Measurements from ENCODE around the gene GNB1.
A peak's percentile ranks its signal among the peaks of the same experiment; 100 is the strongest.

GNB1 gene

GRCh38 chr1:1910033-1910465, 19.2 kb upstream of the GNB1 start:
- DNase-seq: no peak

GRCh38 chr1:1908506-1908791, 17.6 kb upstream of the GNB1 start:
- DNase-seq: no peak

- DNase-seq: no peak
These were observed 16.3 kb upstream of the GNB1 start for GRCh38 chr1:1907098-1907736.

GRCh38 chr1:1906185-1907097, 15.6 kb upstream of the GNB1 start:
- peak; percentile 59 to 60 for DNase-seq

- DNase-seq: no peak
These were observed 12.3 kb upstream of the GNB1 start for GRCh38 chr1:1903224-1903623.

- no peak for DNase-seq
These were observed 10.9 kb upstream of the GNB1 start for GRCh38 chr1:1901641-1902294.

GRCh38 chr1:1900883-1901640, 10.2 kb upstream of the GNB1 start:
- DNase-seq: no peak

GRCh38 chr1:1899967-1900327, 9.1 kb upstream of the GNB1 start:
- no peak for DNase-seq

GRCh38 chr1:1899266-1899966, 8.5 kb upstream of the GNB1 start:
- no peak for DNase-seq

GRCh38 chr1:1898246-1898933, 7.5 kb upstream of the GNB1 start:
- no peak for DNase-seq

GRCh38 chr1:1895456-1896336, 4.8 kb upstream of the GNB1 start:
- DNase-seq: no peak

- DNase-seq: no peak
These were observed 4.2 kb upstream of the GNB1 start for GRCh38 chr1:1895060-1895418.

GRCh38 chr1:1894354-1895059, 3.6 kb upstream of the GNB1 start:
- no peak for DNase-seq

GRCh38 chr1:1893997-1894353, 3.1 kb upstream of the GNB1 start:
- no peak for DNase-seq

- DNase-seq: no peak
These were observed 2.6 kb upstream of the GNB1 start for GRCh38 chr1:1893291-1893985.

GRCh38 chr1:1892763-1893120, 1.9 kb upstream of the GNB1 start:
- DNase-seq: no peak

- peak in 1 of 2 experiments; percentile 20 for DNase-seq
These were observed 1.3 kb upstream of the GNB1 start for GRCh38 chr1:1892079-1892762.

GRCh38 chr1:1891349-1892078, 627 bp upstream of the GNB1 start:
- peak; percentile 71 to 73 for DNase-seq
